Activated T-helper 1 cell treated with anti-CD3 and anti-CD28 coated beads, Interleukin-2, amount 50 U/mL, for 16 hours (primary cell): ENCODE data around the gene ITPA.
"Not testable (repeated sequence)": the region's sequence is repeated elsewhere in the genome, so short reads cannot be mapped to it uniquely, and the experiment has no call there.

ENCODE experiments used
- DNase-seq, 2 donors: peaks; one replicate each; pipeline ENCODE4 v3.0.0-alpha.2; 2020; ENCODE audit warnings: low read depth in 1 of 2, low spot score in 1 of 2

The ITPA gene

GRCh38 chr20:3199206-3199605 is 10.1 kb upstream of the ITPA start:
- no peak for DNase-seq

DNA sequence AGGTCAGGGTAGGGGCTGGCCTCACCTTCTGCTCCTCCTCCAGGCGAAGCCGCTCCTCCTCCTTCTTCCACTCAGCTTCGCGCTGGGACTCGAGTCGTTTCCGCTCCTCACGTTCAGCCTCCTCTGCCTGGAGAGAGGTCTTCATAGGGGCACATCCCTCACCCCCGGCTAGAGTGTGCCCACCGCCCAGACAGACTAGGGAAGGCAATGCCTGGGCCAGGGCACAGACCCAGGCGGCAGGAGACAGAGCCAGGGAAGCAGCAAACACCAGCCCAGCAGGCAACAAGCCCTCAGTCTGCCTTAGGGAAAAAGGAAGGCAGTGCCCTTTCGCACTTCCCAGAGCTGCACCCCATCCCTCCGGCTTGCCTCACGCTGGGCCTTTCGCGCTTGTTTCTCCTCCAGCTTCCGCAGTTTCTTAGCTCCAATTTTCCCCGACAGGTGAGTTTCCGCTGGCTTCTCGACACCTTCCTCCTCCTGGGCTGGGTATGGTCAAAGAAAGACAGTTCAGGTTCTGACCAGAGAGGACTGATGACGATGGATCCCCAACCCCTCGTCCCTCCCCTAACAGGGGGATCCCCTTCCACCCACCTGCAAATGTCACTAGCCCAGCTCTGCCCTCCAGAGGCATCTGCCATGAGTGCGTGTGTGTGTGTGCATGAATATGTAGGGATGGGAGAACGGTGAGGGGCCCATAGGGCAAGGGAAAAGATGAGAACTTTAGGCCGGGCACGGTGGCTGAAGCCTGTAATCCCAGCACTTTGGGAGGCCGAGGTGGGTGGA is 9.1 kb upstream of the ITPA start:
- DNase-seq: no peak

GRCh38 chr20:3202965-3203314 is 6.4 kb upstream of the ITPA start:
- DNase-seq: no peak

- DNase-seq: no peak
These were observed 5.8 kb upstream of the ITPA start for GRCh38 chr20:3203315-3204123.

GRCh38 chr20:3204124-3204794 is 5.0 kb upstream of the ITPA start, which contains the start of gene DDRGK1:
DDRGK1 (minus strand) TSS chr20:3204682; CDS start chr20:3204627, 55 bp downstream.
- peak; percentile 80 to 81 for DNase-seq

GRCh38 chr20:3208786-3209256 is 477 bp upstream of the ITPA start:
- no peak for DNase-seq

DNA sequence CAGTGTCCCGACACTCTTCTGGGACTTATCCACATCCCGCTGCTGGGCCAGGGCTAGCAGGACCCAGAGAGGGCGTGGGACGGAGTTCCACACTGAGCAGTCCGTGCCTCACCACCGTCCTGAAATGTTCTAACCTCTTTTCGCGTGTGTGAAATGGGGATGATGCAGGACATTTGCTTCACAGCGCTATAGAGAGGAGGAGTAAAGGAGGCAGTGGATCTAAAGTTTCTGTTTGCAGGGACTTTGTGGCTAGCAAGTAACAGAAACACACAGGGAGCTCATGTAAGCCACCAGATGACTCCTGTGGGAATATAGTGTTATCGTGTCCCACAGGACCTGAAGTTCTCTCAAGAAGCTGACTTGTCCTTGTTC is 634 bp downstream of the ITPA start:
- no peak for DNase-seq

DNA sequence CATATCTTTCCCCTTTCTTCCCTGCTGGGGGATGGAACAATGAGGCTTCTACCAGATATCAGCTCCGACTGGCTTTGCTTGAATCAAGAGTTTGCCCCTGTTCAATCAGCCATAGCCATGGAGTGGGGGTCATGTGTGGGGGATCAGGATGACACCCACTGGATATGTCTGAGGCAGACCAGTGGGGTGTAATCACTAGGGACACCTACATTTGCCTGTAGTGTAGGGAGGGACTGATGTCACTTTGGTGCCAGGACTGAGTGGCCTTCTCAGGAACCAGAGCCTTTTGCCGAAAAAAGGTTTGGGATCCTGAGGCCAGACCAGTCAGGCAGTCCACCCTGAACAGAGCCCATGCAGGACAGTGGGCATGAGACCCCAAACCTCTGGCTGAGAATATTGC is 1.0 kb downstream of the ITPA start:
- no peak for DNase-seq

GRCh38 chr20:3213226-3213625 is 3.9 kb downstream of the ITPA start:
- DNase-seq: no peak

DNA sequence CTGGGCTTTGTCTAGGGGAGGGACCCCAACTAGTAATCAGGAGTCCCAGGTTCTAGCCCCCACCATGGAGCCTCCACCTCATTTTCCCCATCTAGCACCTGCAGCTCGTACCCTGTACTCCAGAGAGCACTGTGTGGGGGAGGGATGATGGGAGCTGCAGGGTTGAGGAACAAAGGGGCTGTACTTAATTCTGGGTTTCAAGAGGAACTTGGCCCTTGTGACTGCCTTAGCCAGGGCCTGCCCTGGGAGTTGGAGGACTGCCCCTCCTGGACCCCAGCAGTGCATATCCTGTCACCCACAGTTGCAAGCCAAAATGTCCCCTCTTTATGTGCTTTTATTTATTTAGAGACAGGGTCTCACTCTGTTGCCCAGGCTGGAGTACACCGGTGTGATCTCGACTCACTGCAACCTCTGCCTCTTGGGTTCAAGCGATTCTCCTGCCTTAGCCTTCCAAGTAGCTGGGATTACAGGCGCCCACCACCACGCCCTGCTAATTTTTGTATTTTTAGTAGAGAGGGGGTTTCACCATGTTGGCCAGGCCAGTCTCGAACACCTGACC is 6.1 kb downstream of the ITPA start:
- not testable (repeated sequence) for DNase-seq

- peak; percentile 57 to 59 for DNase-seq
These were observed 9.2 kb downstream of the ITPA start for GRCh38 chr20:3218307-3218988.

- no peak for DNase-seq
These were observed 12.3 kb downstream of the ITPA start for GRCh38 chr20:3221398-3222226.

GRCh38 chr20:3222635-3223600 is 13.6 kb downstream of the ITPA start:
- DNase-seq: no peak

- DNase-seq: no peak
These were observed 14.3 kb downstream of the ITPA start for GRCh38 chr20:3223651-3223993.

DNA sequence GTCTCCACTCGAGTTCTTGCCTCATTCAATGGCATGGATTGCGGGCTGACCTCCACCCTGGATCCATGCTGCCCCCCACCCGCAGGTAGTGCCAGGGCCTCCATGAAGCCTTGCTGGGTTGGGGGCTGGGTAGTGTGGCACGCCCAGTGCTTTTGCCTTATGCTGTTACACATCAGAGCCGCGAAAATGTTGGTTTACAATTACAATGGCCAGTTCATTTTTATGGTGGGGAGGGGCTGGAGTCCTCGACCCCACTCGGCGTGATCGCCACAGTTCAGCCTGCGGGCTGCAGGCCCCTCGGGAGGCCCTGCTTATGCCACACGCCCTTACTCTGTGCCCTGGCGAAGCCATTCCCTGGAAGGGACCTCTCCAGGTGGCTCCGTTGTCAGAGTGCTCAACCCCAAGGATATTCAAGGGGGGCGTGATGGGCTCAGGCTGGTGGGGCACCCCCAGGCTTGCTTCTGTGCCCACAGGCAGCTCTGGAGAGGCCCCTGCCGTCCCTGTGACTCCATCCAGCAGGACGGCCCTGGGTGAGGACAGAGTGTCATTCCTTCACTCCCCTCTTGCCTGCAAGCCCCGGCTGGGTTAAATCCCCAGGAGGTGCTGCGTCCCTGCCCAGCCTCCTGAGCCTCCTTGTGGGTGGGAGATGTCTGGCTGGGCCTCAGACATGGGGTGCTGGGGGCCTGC is 14.8 kb downstream of the ITPA start:
- DNase-seq: no peak

DNA sequence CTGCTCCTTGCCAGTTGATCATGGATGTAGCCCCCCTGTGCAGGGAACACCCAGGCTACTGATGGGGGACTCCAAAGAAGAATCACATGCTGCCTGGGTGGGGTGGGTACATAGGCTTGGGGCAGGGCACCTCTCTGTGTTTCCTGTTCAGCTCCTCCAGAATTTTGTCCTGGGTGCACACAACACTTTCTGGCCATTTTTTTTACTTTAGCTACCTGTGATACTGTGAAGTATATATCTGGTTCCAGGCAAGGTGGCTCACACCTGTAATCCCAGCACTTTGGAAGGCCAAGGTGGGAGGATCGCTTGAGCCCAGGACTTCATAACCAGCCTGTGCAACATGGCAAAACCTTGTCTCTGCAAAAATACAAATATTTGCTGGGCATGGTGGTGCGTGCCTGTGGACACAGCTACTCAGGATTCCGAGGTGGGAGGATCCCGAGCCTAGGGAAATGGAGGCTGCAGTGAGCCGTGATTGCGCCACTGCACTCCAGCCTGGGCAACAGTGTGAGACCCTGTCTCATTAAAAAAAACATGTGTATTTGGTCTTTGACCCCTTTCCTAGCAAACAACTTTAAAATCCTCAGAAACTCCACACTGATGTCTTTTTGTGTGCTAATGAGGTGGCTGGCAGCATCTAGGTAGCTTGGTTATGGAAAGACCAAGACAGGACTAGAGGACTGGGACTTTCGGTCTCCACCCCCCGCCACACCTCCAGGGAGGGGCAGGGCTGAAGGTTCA is 15.6 kb downstream of the ITPA start:
- DNase-seq: no peak

DNA sequence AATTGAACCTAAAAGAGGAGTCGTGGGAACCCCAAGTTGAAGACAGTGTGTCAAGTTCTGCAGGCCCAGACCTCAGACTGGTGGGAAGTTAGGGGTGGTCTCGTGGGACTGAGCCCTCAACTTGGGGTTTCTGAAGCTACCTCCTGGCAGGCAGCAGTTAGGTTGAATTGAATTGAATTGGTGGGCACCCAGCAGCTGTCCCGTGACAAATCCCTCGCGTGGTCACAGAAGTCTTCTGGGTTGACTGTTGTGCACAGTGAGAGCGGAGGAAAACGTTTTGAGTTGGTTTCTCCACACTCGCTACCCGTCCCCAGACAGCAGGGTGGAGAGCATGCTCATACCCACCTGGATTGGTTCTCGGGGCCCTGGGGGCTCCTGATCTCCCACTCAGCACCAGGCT is 16.8 kb downstream of the ITPA start:
- no peak for DNase-seq

GRCh38 chr20:3226864-3227263 is 17.6 kb downstream of the ITPA start:
- DNase-seq: no peak
